GM18526 (cell line): ENCODE results near the gene PDZRN3.

Source experiments
- POLR2A ChIP-seq: IDR thresholded peaks from 3 replicates; pipeline ENCODE4 v1.6.1; 2011; ENCODE audit not compliant: insufficient read length; ENCODE audit errors: extremely low read depth

Gene PDZRN3

DNA sequence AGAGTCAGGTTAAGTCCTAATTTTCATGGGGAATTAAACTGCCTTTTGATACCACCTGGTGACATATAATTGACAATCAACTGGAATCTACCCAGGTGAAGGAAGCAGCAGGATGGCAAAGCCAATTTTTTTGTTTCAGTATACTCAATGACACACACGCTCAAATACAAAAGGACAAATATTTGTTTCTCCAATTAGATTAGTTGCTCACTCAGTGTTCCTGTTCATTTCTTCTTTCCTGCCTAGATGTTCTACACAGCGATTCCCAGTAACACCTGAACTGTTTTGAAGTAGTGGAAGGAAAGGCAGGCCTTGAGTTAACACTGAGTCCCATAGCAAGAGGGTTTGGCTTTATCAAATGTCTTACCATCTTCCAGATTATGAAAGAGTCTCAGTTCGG lies 157.5 kb downstream of the PDZRN3 start:
- no peak for TF ChIP-seq POLR2A

DNA sequence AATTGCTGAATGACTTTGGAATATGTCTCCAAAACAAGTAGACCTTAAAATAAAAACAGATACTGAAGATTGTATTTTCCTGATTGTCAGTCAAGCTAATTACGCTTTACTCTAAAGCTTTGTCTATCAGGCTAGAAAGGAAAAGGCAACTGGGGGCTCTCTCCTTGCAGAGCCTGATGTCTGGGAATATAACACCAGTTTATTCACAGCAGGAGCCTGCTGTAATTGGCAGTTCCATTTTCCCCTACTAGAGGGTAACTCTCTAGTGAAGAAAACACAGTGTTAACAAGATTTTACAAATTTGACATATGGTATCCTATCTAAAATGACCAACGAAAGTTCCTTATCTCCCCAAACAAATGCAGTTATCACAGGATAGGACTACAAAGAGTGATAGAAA lies 158.8 kb downstream of the PDZRN3 start:
- no peak for TF ChIP-seq POLR2A

DNA sequence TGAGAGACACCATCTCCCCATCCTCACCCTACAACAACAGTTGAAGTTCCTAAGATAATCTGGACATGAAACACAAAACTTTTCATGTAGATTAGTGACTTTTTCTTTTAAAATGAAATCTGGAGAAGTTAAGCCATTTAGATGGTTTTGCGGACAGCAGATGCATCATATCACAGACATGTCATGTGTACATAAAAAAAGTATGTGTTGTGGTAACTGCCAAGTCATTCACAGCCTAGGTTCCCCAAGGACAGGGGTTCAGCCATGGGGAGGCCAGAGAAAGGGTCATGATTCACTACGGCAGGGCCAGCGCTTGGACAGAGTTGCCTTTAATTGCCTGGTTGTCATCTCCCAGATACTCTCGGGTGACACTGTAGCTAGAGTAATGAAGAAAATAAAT lies 163.2 kb downstream of the PDZRN3 start:
- no peak for TF ChIP-seq POLR2A

DNA sequence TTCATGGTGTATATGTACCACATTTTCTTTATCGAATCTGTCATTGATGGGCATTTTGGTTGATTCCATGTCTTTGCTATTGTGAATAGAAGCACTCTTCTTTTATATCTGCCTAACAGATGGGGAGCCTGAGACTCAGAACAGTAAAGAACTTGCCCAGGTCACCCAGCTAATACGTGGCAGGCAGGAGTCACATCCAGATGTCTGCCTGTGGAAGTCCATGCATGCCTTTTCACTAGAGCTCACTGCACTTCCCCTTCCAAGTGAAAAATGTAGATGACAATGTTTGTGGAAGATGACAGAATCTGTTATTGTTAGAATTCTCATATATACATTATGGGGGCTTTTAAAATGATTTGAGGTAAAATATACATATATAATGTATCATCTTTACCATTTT lies 165.0 kb downstream of the PDZRN3 start:
- TF ChIP-seq POLR2A = no peak

DNA sequence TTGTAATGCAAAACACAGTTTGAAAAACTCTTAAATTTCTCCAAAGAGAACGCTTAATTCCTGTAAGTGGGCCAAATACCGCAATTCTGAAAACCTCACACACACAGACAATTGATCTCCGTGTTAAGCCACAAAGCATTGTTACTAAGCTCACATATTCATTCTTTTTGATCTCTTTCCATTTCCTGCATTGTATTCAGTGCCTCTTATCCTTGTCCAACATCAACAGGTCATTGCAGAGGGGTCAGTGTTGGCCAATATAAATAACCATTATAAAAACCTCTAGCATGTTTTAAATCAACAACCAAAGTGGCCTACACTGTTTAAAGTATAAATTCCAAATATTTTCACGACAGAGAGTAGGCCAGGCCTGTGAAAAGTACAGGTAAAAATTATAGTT lies 171.1 kb downstream of the PDZRN3 start:
- TF ChIP-seq POLR2A = no peak

DNA sequence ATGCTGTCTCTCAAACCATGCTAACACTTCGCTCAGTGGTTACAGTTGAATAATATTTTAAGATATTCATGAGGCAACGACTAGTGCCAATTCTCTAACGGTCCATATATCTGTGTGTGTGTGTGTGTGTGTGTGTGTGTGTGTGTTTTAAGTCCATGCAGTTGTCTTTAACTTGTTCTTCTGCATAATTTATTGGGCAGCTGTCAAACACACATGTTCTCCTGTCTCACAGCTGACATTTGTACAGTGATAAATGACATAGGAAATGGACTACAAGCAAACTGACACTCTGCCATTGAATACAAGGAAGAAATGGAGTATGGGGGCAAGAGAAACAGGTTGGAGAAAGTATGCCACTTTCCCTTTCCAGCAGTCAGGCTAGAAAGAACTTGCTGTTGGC lies 172.0 kb downstream of the PDZRN3 start:
- TF ChIP-seq POLR2A = no peak

DNA sequence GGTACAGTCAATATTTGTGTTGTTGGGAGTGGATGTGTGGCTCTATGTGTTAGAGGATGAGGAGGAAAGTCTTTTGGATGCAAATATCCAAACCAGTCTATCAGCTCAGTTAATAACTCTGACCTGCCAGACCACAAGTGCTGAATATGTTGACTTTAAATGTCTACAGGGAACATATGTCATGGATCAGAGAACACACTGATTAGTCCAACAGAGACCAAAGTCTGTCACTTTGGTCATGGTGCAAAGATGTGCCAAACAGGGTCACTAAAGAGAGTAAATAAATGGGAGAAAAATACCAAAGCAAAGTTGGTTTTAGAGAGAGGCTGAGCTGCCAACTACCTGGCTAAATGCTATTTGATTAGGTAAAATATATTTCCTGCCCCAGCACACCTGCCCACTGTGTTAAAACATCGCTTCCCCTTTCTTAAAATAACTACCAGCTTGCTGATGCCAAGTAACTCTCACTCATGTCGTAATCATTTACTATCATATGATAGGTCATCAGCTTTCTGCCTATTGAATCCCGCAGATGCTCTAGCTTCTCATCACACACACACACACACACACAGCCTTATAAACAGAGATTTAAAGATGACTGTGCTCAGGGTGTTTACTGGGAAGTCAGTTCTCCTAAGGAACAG lies 173.3 kb downstream of the PDZRN3 start:
- TF ChIP-seq POLR2A = no peak

DNA sequence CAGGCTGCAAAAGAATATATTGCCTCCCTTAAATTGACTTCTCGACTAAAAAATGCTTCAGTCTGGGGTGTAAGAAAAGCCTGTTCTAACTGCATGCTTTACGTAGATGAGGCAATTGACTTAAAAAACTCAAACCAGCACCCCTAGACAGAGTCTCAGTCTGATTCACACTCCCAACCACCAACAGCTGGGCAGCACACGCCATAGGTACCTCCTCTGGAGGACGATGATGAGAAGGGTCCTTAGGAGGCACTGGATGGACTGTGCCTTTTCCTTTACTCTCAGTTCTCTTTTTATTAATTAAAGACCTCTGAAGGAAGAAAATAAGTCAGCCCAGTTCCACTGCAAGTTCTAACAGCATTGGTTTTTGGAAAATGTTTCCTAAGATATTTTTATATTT lies 175.0 kb downstream of the PDZRN3 start:
- TF ChIP-seq POLR2A = no peak

DNA sequence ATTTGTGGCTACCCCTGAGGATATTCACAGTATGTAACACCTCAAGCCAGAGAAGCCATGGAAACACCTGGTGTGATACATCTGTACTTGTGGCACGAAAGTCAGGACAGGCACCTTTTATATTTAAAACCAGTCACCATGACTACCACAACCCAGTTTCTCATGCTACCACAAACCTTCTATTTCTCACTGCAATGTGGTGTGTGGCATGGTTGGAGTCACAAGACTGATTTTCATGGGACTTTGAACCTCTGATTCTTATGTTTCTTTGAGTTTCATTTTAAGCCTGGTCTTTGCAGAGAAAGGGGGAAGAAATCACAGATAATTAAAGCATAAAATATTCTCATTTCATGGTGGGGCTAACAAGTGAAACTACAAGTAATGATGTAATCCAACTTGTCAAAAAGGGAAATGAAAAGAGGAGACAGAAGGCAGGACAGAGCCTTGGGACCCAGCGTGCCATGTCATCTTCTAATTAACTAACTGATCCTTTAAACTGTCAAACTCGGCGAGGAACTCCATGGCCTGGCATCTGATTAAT lies 175.9 kb downstream of the PDZRN3 start:
- TF ChIP-seq POLR2A = no peak

DNA sequence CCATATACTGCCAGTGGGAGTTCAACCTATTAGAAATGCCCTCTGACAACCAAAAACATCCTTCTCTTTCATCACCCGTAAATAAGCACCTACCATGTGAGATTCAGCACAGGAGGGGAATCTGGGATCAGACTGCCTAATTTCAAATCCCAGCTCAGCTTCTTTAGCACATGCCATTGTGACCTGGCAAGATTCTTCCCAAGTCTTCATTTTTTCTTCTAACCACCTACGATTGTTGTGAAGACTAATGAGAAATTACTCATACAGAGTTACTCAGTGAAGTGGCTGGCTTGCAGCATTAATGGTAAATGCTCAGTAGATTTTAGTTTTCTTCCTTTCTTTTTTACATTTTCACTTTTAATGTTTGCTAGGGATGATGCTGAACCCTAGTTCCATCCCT lies 176.7 kb downstream of the PDZRN3 start:
- no peak for TF ChIP-seq POLR2A

DNA sequence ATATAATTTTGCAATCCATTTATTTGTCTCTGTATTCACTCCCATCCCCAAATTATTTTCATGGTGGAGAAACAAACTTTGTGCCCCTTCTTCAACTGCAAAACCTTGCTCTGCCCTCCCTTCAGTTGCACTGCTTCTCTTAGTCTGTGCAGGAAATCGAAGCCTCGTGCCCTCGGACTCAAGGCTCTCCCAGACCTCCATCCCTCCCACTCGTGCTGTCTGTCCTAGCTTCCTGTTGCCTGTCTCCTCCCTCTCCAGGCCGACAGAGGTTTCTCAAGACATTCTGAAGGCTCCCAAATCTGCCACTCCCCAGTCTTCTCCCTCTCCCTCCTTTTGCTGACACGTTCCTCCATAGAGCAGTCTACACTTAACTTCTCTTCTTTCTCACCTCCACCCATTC lies 177.6 kb downstream of the PDZRN3 start:
- TF ChIP-seq POLR2A = no peak

DNA sequence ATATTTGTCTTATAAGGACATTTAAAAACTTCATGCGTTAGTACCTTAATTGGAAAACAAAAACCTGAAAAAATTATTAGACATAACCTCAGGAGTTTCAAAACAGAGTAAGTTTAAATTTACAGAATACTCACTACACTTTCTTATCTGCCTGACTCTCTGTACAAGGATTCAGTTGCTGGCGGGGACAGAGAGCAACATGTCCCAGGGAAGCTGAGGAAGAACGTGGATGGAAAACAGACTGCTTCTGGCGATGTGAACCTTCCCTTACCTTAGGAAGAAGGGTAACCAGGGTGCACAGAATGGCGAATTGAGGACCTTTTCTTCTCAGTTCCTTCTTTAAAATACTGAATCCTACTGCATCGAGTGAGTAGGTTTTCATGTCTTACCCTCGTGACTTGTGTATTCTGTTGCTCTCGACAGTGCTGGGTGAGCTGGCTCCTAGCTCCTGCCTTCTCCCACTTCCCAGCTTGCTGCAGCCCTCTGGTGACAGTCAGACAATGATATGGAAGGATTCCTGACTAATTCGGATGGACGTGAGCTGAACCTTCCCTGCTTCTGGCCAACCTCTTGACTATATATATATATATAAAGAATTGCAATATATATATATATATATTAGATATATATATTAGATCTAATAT lies 178.2 kb downstream of the PDZRN3 start:
- no peak for TF ChIP-seq POLR2A

DNA sequence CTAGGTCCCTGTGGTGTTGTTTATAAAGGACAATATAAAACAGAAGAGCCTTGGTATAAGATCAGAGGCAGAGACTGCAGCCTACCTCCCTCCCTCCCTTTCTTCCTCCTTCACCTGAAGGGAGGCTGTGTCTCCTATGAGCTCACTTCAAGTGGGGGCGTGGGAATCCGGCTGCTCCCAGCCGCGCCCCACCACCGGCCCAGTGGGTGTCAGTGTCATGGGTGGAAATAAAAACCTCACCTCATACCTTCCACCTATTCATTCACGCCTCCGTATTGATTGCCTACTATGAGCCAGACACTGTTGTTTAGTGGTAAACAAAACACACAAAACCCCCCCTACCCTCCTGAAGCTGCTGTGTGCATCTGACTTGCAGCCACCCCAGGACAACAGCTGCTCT lies 181.9 kb downstream of the PDZRN3 start:
- no peak for TF ChIP-seq POLR2A

DNA sequence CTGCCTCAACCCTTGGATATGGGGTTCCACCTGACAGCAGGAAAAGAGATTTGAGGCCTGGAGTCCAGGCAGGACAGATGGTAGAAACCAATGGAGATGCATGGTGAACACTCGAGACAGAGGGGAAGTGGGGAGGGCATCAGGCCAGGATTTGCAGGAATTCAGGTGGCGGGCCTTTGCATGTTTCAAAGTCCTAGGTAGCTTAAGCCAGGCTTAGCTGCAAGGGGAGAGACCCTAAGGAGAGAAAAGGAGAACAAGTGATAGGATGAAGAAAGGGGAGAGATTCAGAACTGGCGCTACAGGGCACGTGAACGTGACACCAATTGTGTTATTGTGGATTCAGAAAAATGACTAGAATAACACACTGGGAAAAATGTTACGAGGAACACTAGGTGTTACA lies 182.6 kb downstream of the PDZRN3 start:
- no peak for TF ChIP-seq POLR2A

DNA sequence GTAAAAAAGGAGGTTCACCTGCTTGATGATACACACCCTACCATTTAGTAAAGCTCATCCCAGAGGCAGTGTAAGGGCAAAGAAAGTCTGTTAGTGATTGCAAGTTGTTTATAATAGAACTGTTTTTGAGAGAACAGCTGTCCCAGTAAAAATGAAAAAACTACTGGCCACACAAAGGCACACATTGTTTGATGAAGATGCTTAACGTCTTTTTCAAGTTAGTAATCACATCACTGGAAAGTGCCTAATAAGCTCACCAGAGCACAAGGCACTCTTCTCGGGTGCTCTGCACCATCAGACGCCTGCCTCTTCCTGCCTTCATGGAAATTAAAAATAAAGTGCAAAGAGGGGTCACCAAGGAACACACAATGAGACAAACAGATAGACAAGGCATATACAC lies 186.9 kb downstream of the PDZRN3 start:
- no peak for TF ChIP-seq POLR2A

DNA sequence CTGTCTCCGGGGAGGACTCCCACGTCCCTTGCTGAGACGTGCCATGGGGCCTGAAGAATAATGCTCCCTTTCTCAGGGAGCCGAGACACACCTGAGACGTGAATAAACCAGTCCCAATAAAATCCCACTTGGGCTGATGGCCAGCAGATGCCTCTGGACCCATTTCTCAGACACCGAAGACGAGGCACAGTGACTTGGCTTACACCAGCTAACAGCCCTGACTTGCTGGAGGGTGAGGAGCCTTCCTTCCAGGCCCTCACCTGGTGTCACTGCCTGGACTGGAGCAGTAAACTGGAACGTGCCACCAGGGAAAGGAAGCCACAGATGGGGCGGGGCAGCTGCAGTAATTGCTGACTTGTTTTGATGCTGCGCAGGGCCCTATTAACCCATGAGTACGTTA lies 189.7 kb downstream of the PDZRN3 start:
- no peak for TF ChIP-seq POLR2A

DNA sequence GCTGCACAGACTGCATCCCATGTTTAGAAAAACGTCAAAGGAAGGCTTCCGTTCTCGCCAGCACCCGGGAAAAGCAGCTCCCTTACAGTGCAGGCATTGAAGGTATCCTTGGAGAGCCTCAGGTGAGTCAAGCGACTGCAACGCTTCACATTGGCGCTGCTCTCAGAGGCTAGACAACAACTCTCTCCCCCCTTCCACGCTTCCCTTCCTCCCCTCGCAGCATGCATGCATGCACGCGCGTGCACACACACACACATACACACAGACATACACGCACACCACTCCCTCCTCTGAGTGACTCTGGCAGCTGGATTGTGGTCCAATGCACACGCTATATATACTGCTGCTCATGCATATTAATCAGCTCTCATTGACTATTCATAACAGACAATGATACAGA lies 191.1 kb downstream of the PDZRN3 start:
- no peak for TF ChIP-seq POLR2A
